GM19193 (cell line): ENCODE measurements around the gene LASP1NB.

ENCODE experiments used
- POLR2A ChIP-seq: IDR thresholded peaks from 4 replicates; pipeline ENCODE4 v1.6.1; 2011; ENCODE audit not compliant: insufficient read depth, insufficient read length; ENCODE audit errors: extremely low read depth

LASP1NB gene

GRCh38 chr17:38925263-38925995, at the start of gene LASP1NB:
TSS of gene LASP1NB (plus strand) at chr17:38925614.
- TF ChIP-seq POLR2A = no peak

- no peak for TF ChIP-seq POLR2A
These were observed 48.1 kb upstream of the LASP1NB start for GRCh38 chr17:38877130-38877851.

GRCh38 chr17:38879878-38880665, 45.3 kb upstream of the LASP1NB start:
- no peak for TF ChIP-seq POLR2A

DNA sequence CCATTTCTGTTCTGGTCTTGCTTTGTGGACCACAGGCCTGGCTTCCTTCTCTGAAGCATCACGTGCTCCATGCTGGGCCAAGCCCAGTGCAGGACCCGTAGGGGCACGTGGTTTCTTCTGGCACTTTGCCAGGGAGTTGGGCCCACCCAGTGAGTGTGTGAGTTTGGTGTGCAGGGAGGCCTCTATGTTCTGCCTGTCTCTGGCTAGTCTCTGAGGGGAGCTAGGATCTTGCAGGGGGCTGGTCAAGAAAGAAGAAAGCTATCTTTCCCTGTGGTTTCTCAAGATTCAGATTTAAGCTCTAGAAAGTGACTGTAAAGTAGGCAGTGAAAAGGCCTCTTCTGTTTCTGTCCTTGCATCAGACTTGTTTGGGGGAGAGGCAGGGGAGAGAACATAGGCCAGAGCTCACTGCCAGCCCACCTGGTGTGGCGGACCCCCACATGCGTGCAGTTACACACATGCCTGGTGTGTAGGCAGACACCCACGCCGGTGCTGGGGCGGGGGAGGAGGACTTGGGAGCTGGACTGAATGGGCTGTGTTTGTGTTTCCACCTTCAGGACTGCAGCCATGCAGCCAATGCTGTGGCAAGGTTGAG, 43.7 kb upstream of the LASP1NB start:
- TF ChIP-seq POLR2A = no peak

DNA sequence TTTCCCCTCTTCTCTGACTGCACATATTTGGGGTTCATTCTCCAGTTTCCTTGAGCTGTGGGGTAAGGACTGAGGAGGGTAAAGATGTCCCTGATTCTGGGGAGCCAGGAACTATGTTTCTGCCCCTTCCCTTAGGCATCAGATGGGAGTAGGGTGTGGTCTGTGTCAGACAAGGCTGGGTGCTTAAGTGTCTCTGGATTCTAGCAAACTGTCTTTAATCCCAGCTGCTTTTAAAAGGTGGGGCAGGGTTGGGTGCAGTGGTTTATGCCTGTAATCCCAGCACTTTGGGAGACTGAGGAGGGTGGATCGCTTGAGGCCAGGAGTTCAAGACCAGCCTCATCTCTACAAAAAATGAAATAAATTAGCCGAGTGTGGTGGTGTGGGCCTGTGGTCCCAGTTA, 42.5 kb upstream of the LASP1NB start:
- TF ChIP-seq POLR2A = no peak

- TF ChIP-seq POLR2A = no peak
These were observed 41.6 kb upstream of the LASP1NB start for GRCh38 chr17:38883592-38884526.

DNA sequence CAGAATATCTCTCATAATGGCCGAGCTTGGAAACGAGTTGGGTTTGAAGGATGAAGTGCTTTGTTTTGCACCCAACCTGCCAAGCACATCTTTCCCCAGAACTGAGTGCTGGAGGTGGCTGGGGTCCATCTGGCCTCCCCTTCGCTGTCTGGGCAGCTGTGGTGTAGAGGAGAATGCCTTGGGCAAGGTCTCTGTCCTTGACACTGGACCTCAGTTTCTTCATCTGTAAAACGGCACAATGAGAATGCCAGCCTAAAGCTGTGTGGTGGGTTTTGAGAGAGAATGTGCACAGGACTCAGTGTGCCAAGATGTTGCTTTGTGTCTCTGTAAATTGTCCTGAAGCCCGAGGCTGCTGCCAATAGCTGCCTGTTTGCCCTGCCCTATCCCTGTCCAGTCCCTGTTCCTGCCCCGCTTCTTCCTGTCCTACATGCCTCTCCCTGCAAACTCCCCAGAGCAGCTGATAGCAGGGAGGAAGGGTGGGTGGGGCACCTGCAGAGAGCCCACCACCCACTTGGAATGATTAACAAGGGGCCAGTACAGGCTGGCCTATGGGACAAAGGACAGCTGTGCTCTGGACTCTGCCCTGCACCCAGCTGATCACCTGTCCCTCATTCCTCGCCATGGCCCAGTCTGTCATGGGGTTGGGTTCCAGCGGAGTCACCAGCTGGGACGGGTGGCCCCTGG, 40.2 kb upstream of the LASP1NB start:
- TF ChIP-seq POLR2A = no peak

DNA sequence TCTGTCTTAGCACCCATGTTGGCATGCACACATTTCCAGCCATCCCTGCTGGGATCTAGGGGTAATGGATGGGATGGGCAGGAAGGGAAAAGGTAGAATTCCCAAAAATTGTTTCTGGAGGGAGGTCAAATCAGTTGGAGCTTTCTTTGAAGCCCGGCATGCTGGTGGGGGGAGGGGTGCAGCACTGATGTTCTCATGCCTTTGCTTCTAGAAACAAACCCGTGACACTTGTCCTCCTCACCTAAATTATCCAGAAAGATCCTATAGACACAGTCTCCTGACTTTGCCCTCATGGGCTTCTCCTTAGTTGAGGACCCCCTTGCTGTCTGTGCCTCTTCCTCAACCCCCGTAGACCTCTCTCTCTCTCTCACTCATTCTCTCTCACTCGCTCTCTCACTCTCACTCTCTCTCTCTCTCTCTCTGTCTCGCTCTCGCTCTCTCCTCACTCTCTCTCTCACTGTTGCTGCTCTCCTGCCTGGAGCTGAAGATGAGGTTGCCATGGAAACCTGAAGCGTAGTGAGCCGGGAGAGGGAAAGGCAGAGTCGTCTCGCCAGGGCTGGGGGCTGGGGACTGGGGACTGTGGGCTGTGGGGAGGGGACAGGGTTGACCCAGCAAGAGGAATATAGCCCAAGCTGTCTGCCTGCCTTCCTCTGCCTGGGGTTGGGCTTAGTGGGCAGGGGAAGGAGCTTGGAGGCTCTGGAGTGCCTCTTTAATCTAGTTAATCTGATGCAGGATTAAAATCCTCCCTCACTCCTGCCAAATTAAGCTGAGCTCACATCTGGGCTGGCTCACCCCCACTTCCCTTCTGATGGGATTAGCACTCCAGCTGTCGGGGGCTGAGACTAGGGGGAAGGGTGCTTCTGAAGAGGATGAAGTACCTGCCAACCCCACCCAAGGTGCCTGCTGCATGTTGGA, 39.4 kb upstream of the LASP1NB start:
- TF ChIP-seq POLR2A = no peak

- TF ChIP-seq POLR2A = no peak
These were observed 38.8 kb upstream of the LASP1NB start for GRCh38 chr17:38886643-38887010.

GRCh38 chr17:38888842-38889241, 36.6 kb upstream of the LASP1NB start:
- TF ChIP-seq POLR2A = no peak

- no peak for TF ChIP-seq POLR2A
These were observed 35.5 kb upstream of the LASP1NB start for GRCh38 chr17:38889745-38890409.

DNA sequence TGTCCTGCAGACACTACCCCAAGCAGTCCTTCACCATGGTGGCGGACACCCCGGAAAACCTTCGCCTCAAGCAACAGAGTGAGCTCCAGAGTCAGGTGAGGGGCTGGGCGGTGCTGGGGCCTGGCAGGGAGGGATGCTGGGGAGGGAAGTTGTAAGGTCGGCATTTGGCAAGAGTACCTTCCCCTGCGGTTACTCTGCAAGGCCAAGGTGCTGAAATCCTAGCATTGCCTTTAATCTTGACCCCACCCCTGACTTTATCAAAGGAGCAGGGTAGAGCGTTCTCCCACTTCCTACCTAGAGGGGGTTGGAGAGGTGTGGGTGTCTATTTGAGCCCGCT, 35.0 kb upstream of the LASP1NB start:
- no peak for TF ChIP-seq POLR2A

- TF ChIP-seq POLR2A = no peak
These were observed 34.0 kb upstream of the LASP1NB start for GRCh38 chr17:38891441-38891840.

DNA sequence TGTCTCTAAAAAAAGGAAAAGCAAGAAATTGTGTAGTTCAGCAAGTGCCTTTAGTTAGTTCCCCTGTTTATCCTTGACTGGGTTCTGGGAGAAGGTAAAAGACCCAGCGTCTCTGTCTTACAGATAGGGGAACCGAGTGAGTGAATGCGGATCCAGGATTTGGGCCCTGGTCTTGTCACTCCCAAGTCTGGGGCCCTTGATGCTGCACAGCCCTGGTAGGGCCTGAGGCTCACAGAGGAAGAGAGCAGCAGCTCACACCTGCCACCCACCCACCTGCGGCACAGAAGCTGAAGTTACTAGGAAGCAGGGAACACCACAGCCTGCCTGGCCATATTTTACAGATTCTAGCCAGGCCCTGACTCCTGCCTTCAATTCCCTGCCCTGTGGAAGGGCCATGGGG, 33.3 kb upstream of the LASP1NB start:
- no peak for TF ChIP-seq POLR2A
